ENCODE results near the gene CMIP.

CMIP gene

GRCh38 chr16:81623365-81624102, 178.9 kb downstream of the CMIP start:
- no peak for DNase-seq (ENCODE audit: low read depth in 2 of 2)

- no peak for DNase-seq (ENCODE audit: low read depth in 2 of 2)
Measured at GRCh38 chr16:81624403-81624759, 179.8 kb downstream of the CMIP start.

GRCh38 chr16:81624760-81625543, 180.3 kb downstream of the CMIP start:
- no peak for DNase-seq (ENCODE audit: low read depth in 2 of 2)

GRCh38 chr16:81625544-81626153, 181.0 kb downstream of the CMIP start:
- no peak for DNase-seq (ENCODE audit: low read depth in 2 of 2)

GRCh38 chr16:81626181-81626674, 181.6 kb downstream of the CMIP start:
- no peak for DNase-seq (ENCODE audit: low read depth in 2 of 2)

GRCh38 chr16:81627024-81627423, 182.4 kb downstream of the CMIP start:
- DNase-seq (ENCODE audit: low read depth in 2 of 2) = no peak

GRCh38 chr16:81627729-81628244, 183.2 kb downstream of the CMIP start:
- DNase-seq (ENCODE audit: low read depth in 2 of 2) = no peak

GRCh38 chr16:81629034-81629802, 184.6 kb downstream of the CMIP start:
- DNase-seq (ENCODE audit: low read depth in 2 of 2) = no peak

- no peak for DNase-seq (ENCODE audit: low read depth in 2 of 2)
Measured at GRCh38 chr16:81629896-81630634, 185.5 kb downstream of the CMIP start.

- no peak for DNase-seq (ENCODE audit: low read depth in 2 of 2)
Measured at GRCh38 chr16:81630635-81631031, 186.0 kb downstream of the CMIP start.

GRCh38 chr16:81632392-81633146, 188.0 kb downstream of the CMIP start:
- peak in 1 of 2 experiments; percentile 32 for DNase-seq (ENCODE audit: low read depth in 2 of 2)

GRCh38 chr16:81633147-81633619, 188.6 kb downstream of the CMIP start:
- DNase-seq (ENCODE audit: low read depth in 2 of 2) = no peak

- no peak for DNase-seq (ENCODE audit: low read depth in 2 of 2)
Measured at GRCh38 chr16:81633680-81634379, 189.2 kb downstream of the CMIP start.

GRCh38 chr16:81634380-81635062, 189.9 kb downstream of the CMIP start:
- no peak for DNase-seq (ENCODE audit: low read depth in 2 of 2)

- no peak for DNase-seq (ENCODE audit: low read depth in 2 of 2)
Measured at GRCh38 chr16:81635063-81635937, 190.7 kb downstream of the CMIP start.

GRCh38 chr16:81636298-81636993, 191.8 kb downstream of the CMIP start:
- DNase-seq (ENCODE audit: low read depth in 2 of 2) = no peak
